ENCODE data around the gene RNF41.
"Not testable (repeated sequence)": the region's sequence is repeated elsewhere in the genome, so short reads cannot be mapped to it uniquely, and the experiment has no call there.

Gene RNF41

GRCh38 chr12:56205445-56205844 lies 16.3 kb downstream of the RNF41 start:
- H3K4me3 ChIP-seq (ENCODE audit: low read length): no peak overlapping the region
- no peaks in the 10 kb centered on the region for H3K9me3 ChIP-seq (replicated peaks; ENCODE audit: low read length)
- no peaks in the 10 kb centered on the region for H3K27me3 ChIP-seq (ENCODE audit: control insufficient read depth, insufficient read depth, low read length)
- no peak overlapping the region for H3K4me2 ChIP-seq (ENCODE audit: low read length)
- peaks cover 13% of the 10 kb centered on the region for H3K4me1 ChIP-seq (ENCODE audit: control insufficient read depth, insufficient read depth, low read length)
- peaks cover 53% of the 10 kb centered on the region for H3K36me3 ChIP-seq (ENCODE audit: insufficient read depth, low read length)
- no peak overlapping the region for H3K9ac ChIP-seq (ENCODE audit: low read depth, low read length)

DNA sequence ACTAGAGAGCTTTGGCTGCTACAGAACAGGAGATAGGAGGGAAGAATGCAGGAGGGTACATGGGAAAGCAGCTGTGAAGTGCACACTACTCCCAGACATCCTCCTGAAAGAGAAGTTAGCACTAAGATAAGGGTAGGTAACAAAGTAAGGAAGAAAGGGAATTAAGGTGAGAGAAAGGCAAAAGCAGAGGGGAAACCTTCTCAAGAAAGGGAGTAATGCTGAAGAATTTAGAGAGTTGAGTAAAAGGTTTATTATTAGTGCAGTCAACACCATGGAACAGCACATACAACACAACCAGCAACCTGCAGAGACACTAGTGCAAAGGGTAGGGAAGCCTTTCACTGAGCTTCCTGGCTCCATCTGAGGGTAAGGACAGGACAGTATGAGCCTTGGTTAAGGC lies 17.4 kb downstream of the RNF41 start:
- H3K4me3 ChIP-seq (ENCODE audit: low read length): no peak overlapping the region
- H3K4me2 ChIP-seq (ENCODE audit: low read length): no peak overlapping the region
- H3K36me3 ChIP-seq (ENCODE audit: insufficient read depth, low read length): peaks cover 44% of the 10 kb centered on the region
- H3K9ac ChIP-seq (ENCODE audit: low read depth, low read length): no peak overlapping the region
- H3K4me1 ChIP-seq (ENCODE audit: control insufficient read depth, insufficient read depth, low read length): peaks cover 13% of the 10 kb centered on the region
- no peaks in the 10 kb centered on the region for H3K27me3 ChIP-seq (ENCODE audit: control insufficient read depth, insufficient read depth, low read length)
- no peaks in the 10 kb centered on the region for H3K9me3 ChIP-seq (replicated peaks; ENCODE audit: low read length)

GRCh38 chr12:56202838-56203237 lies 18.9 kb downstream of the RNF41 start:
- no peak overlapping the region for H3K9ac ChIP-seq (ENCODE audit: low read depth, low read length)
- no peaks in the 10 kb centered on the region for H3K27me3 ChIP-seq (ENCODE audit: control insufficient read depth, insufficient read depth, low read length)
- H3K4me2 ChIP-seq (ENCODE audit: low read length): no peak overlapping the region
- H3K4me3 ChIP-seq (ENCODE audit: low read length): no peak overlapping the region
- H3K4me1 ChIP-seq (ENCODE audit: control insufficient read depth, insufficient read depth, low read length): peaks cover 13% of the 10 kb centered on the region
- H3K36me3 ChIP-seq (ENCODE audit: insufficient read depth, low read length): peaks cover 39% of the 10 kb centered on the region
- H3K9me3 ChIP-seq (replicated peaks; ENCODE audit: low read length): no peaks in the 10 kb centered on the region

DNA sequence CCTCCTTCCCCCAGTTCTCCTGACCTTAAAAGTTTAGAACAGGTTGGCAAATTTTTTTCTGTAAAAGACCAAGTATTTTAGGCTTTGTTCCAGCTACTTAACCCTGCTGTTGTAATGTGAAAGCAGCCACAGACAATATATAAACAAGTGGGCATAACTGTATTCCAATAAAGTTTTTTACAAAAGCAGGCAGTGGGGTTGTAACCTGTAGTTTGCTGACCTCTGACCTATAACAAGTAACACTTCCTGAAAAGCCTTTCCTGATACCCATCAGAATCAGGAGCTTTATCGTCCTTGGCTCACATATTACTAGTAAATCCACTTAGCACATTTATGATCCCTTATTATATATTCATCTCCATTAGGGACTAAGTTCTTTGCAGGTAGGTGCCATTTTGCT lies 19.4 kb downstream of the RNF41 start:
- peaks cover 35% of the 10 kb centered on the region for H3K36me3 ChIP-seq (ENCODE audit: insufficient read depth, low read length)
- H3K4me3 ChIP-seq (ENCODE audit: low read length): no peak overlapping the region
- H3K27me3 ChIP-seq (ENCODE audit: control insufficient read depth, insufficient read depth, low read length): no peaks in the 10 kb centered on the region
- no peak overlapping the region for H3K9ac ChIP-seq (ENCODE audit: low read depth, low read length)
- H3K4me1 ChIP-seq (ENCODE audit: control insufficient read depth, insufficient read depth, low read length): peaks cover 11% of the 10 kb centered on the region
- no peak overlapping the region for H3K4me2 ChIP-seq (ENCODE audit: low read length)
- no peaks in the 10 kb centered on the region for H3K9me3 ChIP-seq (replicated peaks; ENCODE audit: low read length)

- Histone ChIP-seq H3K4me2 (ENCODE audit: low read length) (no peak overlapping the region), H3K4me1 (ENCODE audit: control insufficient read depth, insufficient read depth, low read length) (no peaks in the 10 kb centered on the region), H3K4me3 (ENCODE audit: low read length) (no peak overlapping the region), H3K9me3 (replicated peaks; ENCODE audit: low read length) (no peaks in the 10 kb centered on the region), H3K36me3 (ENCODE audit: insufficient read depth, low read length) (peaks cover under 1% of the 10 kb centered on the region), H3K27me3 (ENCODE audit: control insufficient read depth, insufficient read depth, low read length) (no peaks in the 10 kb centered on the region), H3K9ac (ENCODE audit: low read depth, low read length) (no peak overlapping the region)
These were observed 22.9 kb downstream of the RNF41 start for GRCh38 chr12:56198836-56199235.

- Histone ChIP-seq H3K9ac (ENCODE audit: low read depth, low read length) (no peak overlapping the region), H3K4me3 (ENCODE audit: low read length) (no peak overlapping the region), H3K36me3 (ENCODE audit: insufficient read depth, low read length) (no peaks in the 10 kb centered on the region), H3K9me3 (replicated peaks; ENCODE audit: low read length) (no peaks in the 10 kb centered on the region), H3K4me1 (ENCODE audit: control insufficient read depth, insufficient read depth, low read length) (no peaks in the 10 kb centered on the region), H3K4me2 (ENCODE audit: low read length) (no peak overlapping the region), H3K27me3 (ENCODE audit: control insufficient read depth, insufficient read depth, low read length) (no peaks in the 10 kb centered on the region)
These were observed 23.6 kb downstream of the RNF41 start for GRCh38 chr12:56197921-56198635.

DNA sequence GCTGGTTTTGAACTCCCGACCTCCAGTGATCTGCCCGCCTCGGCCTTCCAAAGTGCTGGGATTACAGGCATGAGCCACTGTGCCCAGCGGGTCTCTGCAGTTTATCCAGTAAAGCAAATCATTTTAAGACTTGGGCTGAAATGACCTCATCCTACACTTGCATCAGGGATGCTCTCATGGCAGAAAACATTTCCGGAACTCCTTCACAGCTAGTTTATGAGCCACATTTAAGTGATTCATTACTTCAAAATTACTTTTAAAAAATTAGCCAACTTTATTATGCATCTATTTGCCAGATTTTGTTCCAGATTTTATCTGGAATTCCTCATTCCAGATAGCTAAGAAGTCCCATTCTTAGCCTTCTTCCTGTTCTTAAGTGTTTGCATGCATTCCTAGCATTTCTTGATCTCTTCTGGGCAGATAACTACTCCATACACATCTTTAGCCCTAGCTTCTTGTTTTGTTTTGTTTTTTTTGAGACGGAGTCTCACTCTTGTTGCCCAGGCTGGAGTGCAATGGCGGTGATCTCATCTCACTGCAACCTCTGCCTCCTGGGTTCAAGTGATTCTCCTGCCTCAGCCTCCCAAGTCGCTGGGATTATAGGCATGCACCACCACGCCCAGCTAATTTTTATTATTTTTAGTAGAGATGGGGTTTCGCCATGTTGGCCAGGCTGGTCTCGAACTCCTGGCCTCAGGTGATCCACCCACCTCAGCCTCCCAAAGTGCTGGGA lies 24.7 kb downstream of the RNF41 start:
- not testable (repeated sequence) for H3K27me3 ChIP-seq (ENCODE audit: control insufficient read depth, insufficient read depth, low read length); H3K9ac ChIP-seq (ENCODE audit: low read depth, low read length); H3K36me3 ChIP-seq (ENCODE audit: insufficient read depth, low read length); H3K4me1 ChIP-seq (ENCODE audit: control insufficient read depth, insufficient read depth, low read length); H3K4me3 ChIP-seq (ENCODE audit: low read length); H3K4me2 ChIP-seq (ENCODE audit: low read length); H3K9me3 ChIP-seq (replicated peaks; ENCODE audit: low read length)

GRCh38 chr12:56193025-56193578 lies 28.6 kb downstream of the RNF41 start:
- H3K4me1 ChIP-seq (ENCODE audit: control insufficient read depth, insufficient read depth, low read length): peaks cover 9% of the 10 kb centered on the region
- H3K27me3 ChIP-seq (ENCODE audit: control insufficient read depth, insufficient read depth, low read length): no peaks in the 10 kb centered on the region
- H3K9me3 ChIP-seq (replicated peaks; ENCODE audit: low read length): no peaks in the 10 kb centered on the region
- no peak overlapping the region for H3K4me2 ChIP-seq (ENCODE audit: low read length)
- no peak overlapping the region for H3K4me3 ChIP-seq (ENCODE audit: low read length)
- no peaks in the 10 kb centered on the region for H3K36me3 ChIP-seq (ENCODE audit: insufficient read depth, low read length)
- peak overlapping the region; percentile 9 for H3K9ac ChIP-seq (ENCODE audit: low read depth, low read length)

- Histone ChIP-seq H3K36me3 (ENCODE audit: insufficient read depth, low read length) (no peaks in the 10 kb centered on the region), H3K4me2 (ENCODE audit: low read length) (no peak overlapping the region), H3K9ac (ENCODE audit: low read depth, low read length) (no peak overlapping the region), H3K4me3 (ENCODE audit: low read length) (no peak overlapping the region), H3K4me1 (ENCODE audit: control insufficient read depth, insufficient read depth, low read length) (peaks cover 14% of the 10 kb centered on the region), H3K9me3 (replicated peaks; ENCODE audit: low read length) (no peaks in the 10 kb centered on the region), H3K27me3 (ENCODE audit: control insufficient read depth, insufficient read depth, low read length) (no peaks in the 10 kb centered on the region)
These were observed 29.1 kb downstream of the RNF41 start for GRCh38 chr12:56192582-56192981.

DNA sequence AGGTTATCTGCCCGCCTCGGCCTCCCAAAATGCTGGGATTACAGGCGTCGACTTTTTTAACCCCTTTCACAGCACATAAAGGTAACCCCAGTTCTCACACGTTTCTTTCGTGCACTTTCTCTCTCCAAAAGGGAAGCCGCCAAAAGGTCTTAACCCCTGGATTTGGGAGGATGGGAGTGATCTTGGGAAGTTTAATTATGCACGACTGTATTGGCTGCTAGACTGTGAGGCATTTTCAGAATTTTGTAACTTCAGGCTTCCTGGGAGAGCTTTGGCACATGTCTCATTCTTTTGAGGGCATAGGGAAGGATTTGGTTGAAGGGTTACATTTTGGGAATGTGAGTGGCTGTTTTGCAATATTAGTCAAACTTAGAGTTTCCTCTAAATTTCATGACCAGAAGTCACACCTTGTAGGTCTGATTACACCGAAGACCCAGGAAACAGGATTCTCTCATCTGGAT lies 31.0 kb downstream of the RNF41 start:
- Histone ChIP-seq H3K4me1 (ENCODE audit: control insufficient read depth, insufficient read depth, low read length) (peaks cover 16% of the 10 kb centered on the region), H3K4me3 (ENCODE audit: low read length) (peak overlapping the region; percentile 21), H3K27me3 (ENCODE audit: control insufficient read depth, insufficient read depth, low read length) (no peaks in the 10 kb centered on the region), H3K36me3 (ENCODE audit: insufficient read depth, low read length) (peaks cover 10% of the 10 kb centered on the region), H3K9ac (ENCODE audit: low read depth, low read length) (no peak overlapping the region), H3K9me3 (replicated peaks; ENCODE audit: low read length) (no peaks in the 10 kb centered on the region), H3K4me2 (ENCODE audit: low read length) (peak overlapping the region; percentile 91)

DNA sequence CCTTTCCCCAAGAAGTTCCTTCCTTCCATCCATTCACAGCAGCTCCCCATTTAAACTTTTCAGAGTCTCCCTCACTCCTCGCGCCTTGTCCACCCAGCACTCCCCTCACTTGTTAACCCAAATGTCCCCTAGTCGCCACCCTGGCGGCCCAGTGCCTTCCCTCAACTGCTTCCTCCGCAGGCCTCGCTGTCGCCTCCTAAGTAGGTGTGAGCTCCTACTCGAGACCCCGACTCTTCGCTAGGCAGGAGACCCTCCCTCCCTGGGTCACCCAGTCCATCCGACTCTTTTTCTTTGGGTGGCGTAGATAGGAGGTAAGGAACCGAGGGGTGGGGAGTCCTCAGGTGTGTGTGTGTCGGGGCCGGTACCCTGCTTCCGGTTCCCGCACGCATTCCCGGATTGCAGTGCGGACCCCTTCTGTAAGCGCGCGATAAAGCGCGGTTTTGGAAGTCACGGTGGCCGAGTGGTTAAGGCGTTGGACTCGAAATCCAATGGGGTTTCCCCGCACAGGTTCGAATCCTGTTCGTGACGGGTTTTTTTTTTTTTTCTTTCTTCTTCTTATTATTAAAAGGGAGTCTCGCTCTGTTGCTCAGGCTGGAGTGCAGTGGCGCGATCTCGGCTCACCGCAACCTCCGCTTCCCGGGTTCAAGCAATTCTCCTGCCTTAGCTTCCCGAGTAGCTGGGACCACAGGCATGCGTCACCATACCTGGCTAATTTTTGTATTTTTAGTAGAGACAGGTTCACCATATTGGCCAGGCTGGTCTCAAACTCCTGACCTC lies 31.6 kb downstream of the RNF41 start:
- no peaks in the 10 kb centered on the region for H3K27me3 ChIP-seq (ENCODE audit: control insufficient read depth, insufficient read depth, low read length)
- peak overlapping the region; percentile 80 for H3K4me3 ChIP-seq (ENCODE audit: low read length)
- no peaks in the 10 kb centered on the region for H3K9me3 ChIP-seq (replicated peaks; ENCODE audit: low read length)
- peaks cover 16% of the 10 kb centered on the region for H3K4me1 ChIP-seq (ENCODE audit: control insufficient read depth, insufficient read depth, low read length)
- peaks cover 13% of the 10 kb centered on the region for H3K36me3 ChIP-seq (ENCODE audit: insufficient read depth, low read length)
- H3K4me2 ChIP-seq (ENCODE audit: low read length): peak overlapping the region; percentile 91
- H3K9ac ChIP-seq (ENCODE audit: low read depth, low read length): peak overlapping the region; percentile 80

Data from skeletal muscle satellite cell (primary cell).